Lung (tissue), 12 donors: ENCODE data around the gene DNASE1L3. TPM values are rescaled to one million over a fixed set of nuclear protein-coding genes. Genes with fewer than 3 reads are reported as not detected.

ENCODE experiments used
- ATAC-seq: fragments of 200-7000 bp; cut with Tn5 transposase; one replicate; pipeline ENCODE4 v1.9.1; 2020; ENCODE audit warnings: moderate number of reproducible peaks; ENCODE audit not compliant: insufficient read depth, low FRiP score
- DNase-seq, 3 donors: peaks; one replicate each; pipeline ENCODE4 v3.0.0-alpha.2; 2013 to 2017
- H3K27ac ChIP-seq, 2 donors: one replicate each; pipeline ENCODE4 v1.5.1; 2013; ENCODE audit warnings: mild to moderate bottlenecking in 2 of 2, moderate library complexity in 2 of 2, control low read depth in 1 of 2, inconsistent platforms in 1 of 2, low read depth in 1 of 2, low read length in 1 of 2
- H3K27me3 ChIP-seq, 3 donors: one replicate each; pipeline ENCODE4 v1.5.1; 2013; ENCODE audit warnings: low read length in 2 of 3; ENCODE audit not compliant: control insufficient read depth in 3 of 3, insufficient read depth in 3 of 3
- H3K36me3 ChIP-seq, 4 donors: one replicate each; pipeline ENCODE4 v1.5.1; 2013; ENCODE audit warnings: low read length in 4 of 4, mild to moderate bottlenecking in 1 of 4, moderate library complexity in 1 of 4; ENCODE audit not compliant: control insufficient read depth in 4 of 4, insufficient read depth in 4 of 4
- H3K4me1 ChIP-seq, 5 donors: one replicate each; pipeline ENCODE4 v1.5.1; 2013; ENCODE audit warnings: low read length in 5 of 5, mild to moderate bottlenecking in 2 of 5, moderate library complexity in 1 of 5; ENCODE audit not compliant: control insufficient read depth in 5 of 5, insufficient read depth in 5 of 5
- H3K4me3 ChIP-seq: one replicate; pipeline ENCODE4 v1.5.1; 2013; ENCODE audit warnings: mild to moderate bottlenecking, control low read depth, moderate library complexity
- H3K9ac ChIP-seq, 2 donors: one replicate each; pipeline ENCODE4 v1.5.1; 2013; ENCODE audit warnings: low read length in 2 of 2, control low read depth in 1 of 2; ENCODE audit not compliant: insufficient read depth in 1 of 2
- H3K9me3 ChIP-seq, 4 donors: one replicate each; pipeline ENCODE4 v1.5.1; 2013; ENCODE audit warnings: low read length in 3 of 4, mild to moderate bottlenecking in 1 of 4, moderate library complexity in 1 of 4; ENCODE audit not compliant: control insufficient read depth in 4 of 4, insufficient read depth in 3 of 4
- CTCF ChIP-seq: IDR thresholded peaks from 2 replicates; pipeline ENCODE4 v1.5.1; 2012; ENCODE audit warnings: mild to moderate bottlenecking; ENCODE audit errors: control extremely low read depth, extremely low read depth
- WGBS, 2 donors: extraction: QIAGEN DNeasy Blood & Tissue Kit; methylation state at CpG; one replicate each; pipeline ENCODE4 v1.1.7; 2013; 5-methylcytosine and 5-hydroxymethylcytosine counted together
- polyA plus RNA-seq, 2 donors: library from polyadenylated mRNA; stranded (reverse); fragments of 200-250 nt; gene quantifications; one replicate each; pipeline ENCODE4 v1.2.1, GENCODE V29; 2013
- total RNA-seq, 2 donors: library from RNA; depleted of rRNA in 1 of 2; stranded (reverse); fragments of >200 nt in 1 of 2; gene quantifications; one replicate each; pipeline ENCODE4 v1.2.1, GENCODE V29; 2014 to 2021
- donor health status: control.
- donor health status: control.
- donor health status: Bipolar disorder and iron deficiency.
- donor health status: healthy.
- donor health status: DM: yes; HTN: yes; CAD: no.

The DNASE1L3 gene
- total and polyA plus RNA-seq, 4 donors, result 1.2 to 10.7 (median 2.4) TPM

- peaks cover 0 to 15% (median 7%) of the 10 kb centered on the region in 5 donors for H3K4me1 ChIP-seq
- no peak overlapping the region for H3K9ac ChIP-seq
- WGBS, 2 donors, result 76 to 88% methylated on average over 8 of the region's 8 CpGs
Observed at GRCh38 chr3:58250093-58250707, 39.4 kb upstream of the DNASE1L3 start.

GRCh38 chr3:58249358-58250092 lies 38.8 kb upstream of the DNASE1L3 start:
- Histone ChIP-seq H3K4me3 (no peak overlapping the region), H3K36me3 (peaks cover 0 to 2% (median 0%) of the 10 kb centered on the region in 4 donors), H3K9me3 (no peaks in the 10 kb centered on the region), H3K27me3 (no peaks in the 10 kb centered on the region), H3K9ac (no peak overlapping the region), H3K4me1 (peaks cover 0 to 15% (median 7%) of the 10 kb centered on the region in 5 donors), H3K27ac (no peak overlapping the region)
- no peak for TF ChIP-seq CTCF
- ATAC-seq (no peak), DNase-seq (peak in 2 of 3 donors; percentile 32 to 52)
- WGBS, 2 donors, result 54 to 72% methylated on average over 7 of the region's 7 CpGs

More at GRCh38 chr3:58250093-58250707, 39.4 kb upstream of the DNASE1L3 start:
- ATAC-seq (no peak), DNase-seq (no peak)
- no peaks in the 10 kb centered on the region for H3K9me3 ChIP-seq
- H3K27me3 ChIP-seq, result no peaks in the 10 kb centered on the region
- peaks cover 0 to 2% (median 0%) of the 10 kb centered on the region in 4 donors for H3K36me3 ChIP-seq
- no peak overlapping the region for H3K27ac ChIP-seq
- no peak for TF ChIP-seq CTCF
- no peak overlapping the region for H3K4me3 ChIP-seq

GRCh38 chr3:58246148-58247047 lies 35.6 kb upstream of the DNASE1L3 start:
- H3K27me3 ChIP-seq, result no peaks in the 10 kb centered on the region
- H3K4me1 ChIP-seq, result peaks cover 0 to 20% (median 7%) of the 10 kb centered on the region in 5 donors
- WGBS, 2 donors, result 74 to 82% methylated on average over 8 of the region's 8 CpGs
- H3K9ac ChIP-seq, result peak overlapping the region in 1 of 2 donors; percentile 13
- DNase-seq (peak in 1 of 3 donors; percentile 19), ATAC-seq (no peak)
- TF ChIP-seq CTCF, result no peak
- no peaks in the 10 kb centered on the region for H3K9me3 ChIP-seq
- H3K4me3 ChIP-seq, result no peak overlapping the region
- H3K27ac ChIP-seq, result no peak overlapping the region
- H3K36me3 ChIP-seq, result no peaks in the 10 kb centered on the region
